Ectodermal cell (in vitro differentiated cells): ENCODE data around the gene CTNNA2.

Experiments
- H3K27ac ChIP-seq: 2 replicates; pipeline ENCODE4 v1.7.0; 2013; ENCODE audit warnings: mild to moderate bottlenecking, low read depth, low read length; ENCODE audit not compliant: insufficient read depth, poor library complexity, severe bottlenecking
- H3K27me3 ChIP-seq: 2 replicates; pipeline ENCODE4 v1.7.0; 2013; ENCODE audit warnings: mild to moderate bottlenecking, low read length; ENCODE audit not compliant: insufficient read depth, control insufficient read depth, poor library complexity, severe bottlenecking
- H3K36me3 ChIP-seq: one replicate; pipeline ENCODE4 v1.7.0; 2013; ENCODE audit warnings: low read length; ENCODE audit not compliant: control insufficient read depth, insufficient read depth
- H3K4me1 ChIP-seq: one replicate; pipeline ENCODE4 v1.7.0; 2013; ENCODE audit warnings: low read length; ENCODE audit not compliant: control insufficient read depth, insufficient read depth
- H3K4me3 ChIP-seq: 2 replicates; pipeline ENCODE4 v1.7.0; 2013; ENCODE audit warnings: low read depth, low read length, control low read depth; ENCODE audit not compliant: insufficient read depth
- H3K9me3 ChIP-seq: 2 replicates; pipeline ENCODE4 v1.7.0; 2013; ENCODE audit warnings: mild to moderate bottlenecking, low read length, moderate library complexity; ENCODE audit not compliant: control insufficient read depth
- WGBS, 2 experiments: methylation state at CpG; one replicate each; pipeline ENCODE4 v1.1.7; 2013; ENCODE audit warnings: missing lambda C conversion rate in 2 of 2; 5-methylcytosine and 5-hydroxymethylcytosine counted together

CTNNA2 gene

GRCh38 chr2:80643598-80643997 is 1130.7 kb downstream of the CTNNA2 start:
- no peak overlapping the region for H3K27ac ChIP-seq
- H3K9me3 ChIP-seq, result no peaks in the 10 kb centered on the region
- H3K36me3 ChIP-seq, result no peaks in the 10 kb centered on the region
- no peaks in the 10 kb centered on the region for H3K4me1 ChIP-seq
- no peak overlapping the region for H3K4me3 ChIP-seq
- no peaks in the 10 kb centered on the region for H3K27me3 ChIP-seq

GRCh38 chr2:80651435-80651834 is 1138.6 kb downstream of the CTNNA2 start:
- no peak overlapping the region for H3K4me3 ChIP-seq
- H3K4me1 ChIP-seq, result no peaks in the 10 kb centered on the region
- H3K27ac ChIP-seq, result no peak overlapping the region
- H3K36me3 ChIP-seq, result no peaks in the 10 kb centered on the region
- no peaks in the 10 kb centered on the region for H3K27me3 ChIP-seq
- no peaks in the 10 kb centered on the region for H3K9me3 ChIP-seq
- WGBS, 2 experiments, result no CpG with 5 or more reads among the region's 1 CpG

GRCh38 chr2:80655265-80655664 is 1142.4 kb downstream of the CTNNA2 start:
- Histone ChIP-seq H3K4me1 (no peaks in the 10 kb centered on the region), H3K4me3 (no peak overlapping the region), H3K9me3 (no peaks in the 10 kb centered on the region), H3K27me3 (no peaks in the 10 kb centered on the region), H3K36me3 (no peaks in the 10 kb centered on the region), H3K27ac (no peak overlapping the region)
- WGBS, 2 experiments, result 88 to 100% methylated on average over 1 of the region's 1 CpG

GRCh38 chr2:80670763-80671162 is 1157.9 kb downstream of the CTNNA2 start:
- Histone ChIP-seq H3K27ac (no peak overlapping the region), H3K4me3 (no peak overlapping the region), H3K36me3 (no peaks in the 10 kb centered on the region), H3K9me3 (no peaks in the 10 kb centered on the region), H3K4me1 (no peaks in the 10 kb centered on the region), H3K27me3 (no peaks in the 10 kb centered on the region)
- 69 to 78% methylated on average over 4 of the region's 4 CpGs for WGBS, 2 experiments

GRCh38 chr2:80687524-80687923 is 1174.7 kb downstream of the CTNNA2 start:
- Histone ChIP-seq H3K27me3 (no peaks in the 10 kb centered on the region), H3K9me3 (no peaks in the 10 kb centered on the region), H3K4me1 (no peaks in the 10 kb centered on the region), H3K27ac (no peak overlapping the region), H3K4me3 (no peak overlapping the region), H3K36me3 (no peaks in the 10 kb centered on the region)

GRCh38 chr2:80689106-80689505 is 1176.3 kb downstream of the CTNNA2 start:
- H3K9me3 ChIP-seq, result no peaks in the 10 kb centered on the region
- no peak overlapping the region for H3K4me3 ChIP-seq
- H3K27ac ChIP-seq, result no peak overlapping the region
- no peaks in the 10 kb centered on the region for H3K27me3 ChIP-seq
- H3K36me3 ChIP-seq, result no peaks in the 10 kb centered on the region
- WGBS, 2 experiments, result 80 to 95% methylated on average over 1 of the region's 1 CpG
- H3K4me1 ChIP-seq, result no peaks in the 10 kb centered on the region
